ENCODE data around the gene HKDC1.

DNA sequence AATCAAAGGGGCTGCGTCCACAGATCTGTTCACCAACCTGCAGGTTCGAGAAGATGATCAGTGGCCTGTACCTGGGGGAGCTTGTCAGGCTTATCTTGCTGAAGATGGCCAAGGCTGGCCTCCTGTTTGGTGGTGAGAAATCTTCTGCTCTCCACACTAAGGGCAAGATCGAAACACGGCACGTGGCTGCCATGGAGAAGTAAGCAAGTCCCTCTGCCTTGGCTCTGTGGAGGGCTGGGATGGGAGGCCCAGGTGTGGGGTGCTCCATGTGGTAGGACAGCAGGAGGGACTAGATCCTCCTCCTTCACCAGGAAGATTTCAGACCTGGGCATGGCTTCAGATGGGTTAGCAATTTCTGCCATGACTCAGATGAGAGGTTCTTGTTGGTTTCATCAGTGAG is 25.9 kb downstream of the HKDC1 start:
- TF ChIP-seq, protein P1, sequence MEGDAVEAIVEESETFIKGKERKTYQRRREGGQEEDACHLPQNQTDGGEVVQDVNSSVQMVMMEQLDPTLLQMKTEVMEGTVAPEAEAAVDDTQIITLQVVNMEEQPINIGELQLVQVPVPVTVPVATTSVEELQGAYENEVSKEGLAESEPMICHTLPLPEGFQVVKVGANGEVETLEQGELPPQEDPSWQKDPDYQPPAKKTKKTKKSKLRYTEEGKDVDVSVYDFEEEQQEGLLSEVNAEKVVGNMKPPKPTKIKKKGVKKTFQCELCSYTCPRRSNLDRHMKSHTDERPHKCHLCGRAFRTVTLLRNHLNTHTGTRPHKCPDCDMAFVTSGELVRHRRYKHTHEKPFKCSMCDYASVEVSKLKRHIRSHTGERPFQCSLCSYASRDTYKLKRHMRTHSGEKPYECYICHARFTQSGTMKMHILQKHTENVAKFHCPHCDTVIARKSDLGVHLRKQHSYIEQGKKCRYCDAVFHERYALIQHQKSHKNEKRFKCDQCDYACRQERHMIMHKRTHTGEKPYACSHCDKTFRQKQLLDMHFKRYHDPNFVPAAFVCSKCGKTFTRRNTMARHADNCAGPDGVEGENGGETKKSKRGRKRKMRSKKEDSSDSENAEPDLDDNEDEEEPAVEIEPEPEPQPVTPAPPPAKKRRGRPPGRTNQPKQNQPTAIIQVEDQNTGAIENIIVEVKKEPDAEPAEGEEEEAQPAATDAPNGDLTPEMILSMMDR (conservative IDR thresholded peaks at IDR 0.05; ENCODE audit: low read length) = no peak
- no peak for TF ChIP-seq EZH2phosphoT487 (IDR thresholded peaks at IDR 0.05; ENCODE audit: borderline replicate concordance, low read depth, low read length)
